ENCODE results near the gene FBXL16.
A peak's percentile ranks its signal among the peaks of the same experiment; 100 is the strongest.

Gene FBXL16

GRCh38 chr16:671353-672131 is 34.1 kb downstream of the FBXL16 start:
- Histone ChIP-seq H3K9me3 (ENCODE audit: control insufficient read depth, insufficient read depth, low read depth, low read length) (no peaks in the 10 kb centered on the region), H3K4me3 (ENCODE audit: low read depth, low read length) (no peak overlapping the region), H3K27me3 (ENCODE audit: control insufficient read depth, insufficient read depth, low read length) (no peaks in the 10 kb centered on the region), H3K36me3 (ENCODE audit: control insufficient read depth, insufficient read depth, low read length) (peaks cover 54% of the 10 kb centered on the region), H3K4me1 (ENCODE audit: control insufficient read depth, insufficient read depth, low read length) (peaks cover 19% of the 10 kb centered on the region), H3K27ac (ENCODE audit: low read depth, low read length) (no peak overlapping the region), H3K9ac (ENCODE audit: low read length) (no peak overlapping the region)

GRCh38 chr16:670485-671352 is 34.9 kb downstream of the FBXL16 start:
- H3K4me3 ChIP-seq (ENCODE audit: low read depth, low read length), result no peak overlapping the region
- peaks cover 18% of the 10 kb centered on the region for H3K4me1 ChIP-seq (ENCODE audit: control insufficient read depth, insufficient read depth, low read length)
- H3K9me3 ChIP-seq (ENCODE audit: control insufficient read depth, insufficient read depth, low read depth, low read length), result no peaks in the 10 kb centered on the region
- H3K36me3 ChIP-seq (ENCODE audit: control insufficient read depth, insufficient read depth, low read length), result peaks cover 54% of the 10 kb centered on the region
- no peaks in the 10 kb centered on the region for H3K27me3 ChIP-seq (ENCODE audit: control insufficient read depth, insufficient read depth, low read length)
- no peak overlapping the region for H3K9ac ChIP-seq (ENCODE audit: low read length)
- no peak overlapping the region for H3K27ac ChIP-seq (ENCODE audit: low read depth, low read length)

- Histone ChIP-seq H3K36me3 (ENCODE audit: control insufficient read depth, insufficient read depth, low read length) (peaks cover 54% of the 10 kb centered on the region), H3K9ac (ENCODE audit: low read length) (no peak overlapping the region), H3K4me3 (ENCODE audit: low read depth, low read length) (no peak overlapping the region), H3K27me3 (ENCODE audit: control insufficient read depth, insufficient read depth, low read length) (no peaks in the 10 kb centered on the region), H3K4me1 (ENCODE audit: control insufficient read depth, insufficient read depth, low read length) (peaks cover 11% of the 10 kb centered on the region), H3K27ac (ENCODE audit: low read depth, low read length) (no peak overlapping the region), H3K9me3 (ENCODE audit: control insufficient read depth, insufficient read depth, low read depth, low read length) (no peaks in the 10 kb centered on the region)
These were observed 35.9 kb downstream of the FBXL16 start for GRCh38 chr16:669666-670065.

- peak overlapping the region; percentile 89 for H3K4me3 ChIP-seq (ENCODE audit: low read depth, low read length)
- H3K27me3 ChIP-seq (ENCODE audit: control insufficient read depth, insufficient read depth, low read length), result no peaks in the 10 kb centered on the region
- peaks cover 5% of the 10 kb centered on the region; the same call in 1 of the 2 replicates for H3K4me1 ChIP-seq (ENCODE audit: control insufficient read depth, insufficient read depth, low read length)
- no peaks in the 10 kb centered on the region for H3K9me3 ChIP-seq (ENCODE audit: control insufficient read depth, insufficient read depth, low read depth, low read length)
- H3K36me3 ChIP-seq (ENCODE audit: control insufficient read depth, insufficient read depth, low read length), result peaks cover 47% of the 10 kb centered on the region
- peak overlapping the region; percentile 75 for H3K9ac ChIP-seq (ENCODE audit: low read length)
- H3K27ac ChIP-seq (ENCODE audit: low read depth, low read length), result peak overlapping the region; percentile 79; the same call in 1 of the 2 replicates
These were observed 37.0 kb downstream of the FBXL16 start for GRCh38 chr16:668519-669171.

GRCh38 chr16:667780-668518 is 37.7 kb downstream of the FBXL16 start, which contains the start of gene RHOT2:
RHOT2 (plus strand) TSS chr16:668132; CDS start chr16:668200, 68 bp downstream.
- peaks cover 41% of the 10 kb centered on the region for H3K36me3 ChIP-seq (ENCODE audit: control insufficient read depth, insufficient read depth, low read length)

GRCh38 chr16:667113-667779 is 38.4 kb downstream of the FBXL16 start:
- Histone ChIP-seq H3K9me3 (ENCODE audit: control insufficient read depth, insufficient read depth, low read depth, low read length) (no peaks in the 10 kb centered on the region), H3K9ac (ENCODE audit: low read length) (no peak overlapping the region), H3K4me3 (ENCODE audit: low read depth, low read length) (peak overlapping the region; percentile 13), H3K27me3 (ENCODE audit: control insufficient read depth, insufficient read depth, low read length) (no peaks in the 10 kb centered on the region), H3K4me1 (ENCODE audit: control insufficient read depth, insufficient read depth, low read length) (peaks cover 5% of the 10 kb centered on the region; the same call in 1 of the 2 replicates), H3K36me3 (ENCODE audit: control insufficient read depth, insufficient read depth, low read length) (peaks cover 37% of the 10 kb centered on the region), H3K27ac (ENCODE audit: low read depth, low read length) (no peak overlapping the region)

More at GRCh38 chr16:667780-668518, 37.7 kb downstream of the FBXL16 start, which contains the start of gene RHOT2:
- peaks cover 5% of the 10 kb centered on the region; the same call in 1 of the 2 replicates for H3K4me1 ChIP-seq (ENCODE audit: control insufficient read depth, insufficient read depth, low read length)
- H3K4me3 ChIP-seq (ENCODE audit: low read depth, low read length), result peak within 1 kb of the TSS; percentile 89
- peak within 1 kb of the TSS; percentile 79; the same call in 1 of the 2 replicates for H3K27ac ChIP-seq (ENCODE audit: low read depth, low read length)
- no peaks in the 10 kb centered on the region for H3K27me3 ChIP-seq (ENCODE audit: control insufficient read depth, insufficient read depth, low read length)
- H3K9me3 ChIP-seq (ENCODE audit: control insufficient read depth, insufficient read depth, low read depth, low read length), result no peaks in the 10 kb centered on the region
- peak within 1 kb of the TSS; percentile 75 for H3K9ac ChIP-seq (ENCODE audit: low read length)

- H3K9me3 ChIP-seq (ENCODE audit: control insufficient read depth, insufficient read depth, low read depth, low read length), result no peaks in the 10 kb centered on the region
- H3K4me3 ChIP-seq (ENCODE audit: low read depth, low read length), result no peak overlapping the region
- no peak overlapping the region for H3K9ac ChIP-seq (ENCODE audit: low read length)
- peaks cover 30% of the 10 kb centered on the region for H3K36me3 ChIP-seq (ENCODE audit: control insufficient read depth, insufficient read depth, low read length)
- no peak overlapping the region for H3K27ac ChIP-seq (ENCODE audit: low read depth, low read length)
- H3K4me1 ChIP-seq (ENCODE audit: control insufficient read depth, insufficient read depth, low read length), result peaks cover 6% of the 10 kb centered on the region; the same call in 1 of the 2 replicates
- no peaks in the 10 kb centered on the region for H3K27me3 ChIP-seq (ENCODE audit: control insufficient read depth, insufficient read depth, low read length)
These were observed 39.0 kb downstream of the FBXL16 start for GRCh38 chr16:666572-666971.

GRCh38 chr16:662597-662996 is 43.0 kb downstream of the FBXL16 start:
- Histone ChIP-seq H3K4me1 (ENCODE audit: control insufficient read depth, insufficient read depth, low read length) (peaks cover 7% of the 10 kb centered on the region), H3K4me3 (ENCODE audit: low read depth, low read length) (no peak overlapping the region), H3K27me3 (ENCODE audit: control insufficient read depth, insufficient read depth, low read length) (no peaks in the 10 kb centered on the region), H3K36me3 (ENCODE audit: control insufficient read depth, insufficient read depth, low read length) (peaks cover 15% of the 10 kb centered on the region), H3K9me3 (ENCODE audit: control insufficient read depth, insufficient read depth, low read depth, low read length) (no peaks in the 10 kb centered on the region), H3K27ac (ENCODE audit: low read depth, low read length) (no peak overlapping the region), H3K9ac (ENCODE audit: low read length) (no peak overlapping the region)

GRCh38 chr16:662095-662494 is 43.5 kb downstream of the FBXL16 start:
- no peak overlapping the region for H3K4me3 ChIP-seq (ENCODE audit: low read depth, low read length)
- no peaks in the 10 kb centered on the region for H3K9me3 ChIP-seq (ENCODE audit: control insufficient read depth, insufficient read depth, low read depth, low read length)
- no peak overlapping the region for H3K9ac ChIP-seq (ENCODE audit: low read length)
- H3K4me1 ChIP-seq (ENCODE audit: control insufficient read depth, insufficient read depth, low read length), result peaks cover 7% of the 10 kb centered on the region
- H3K36me3 ChIP-seq (ENCODE audit: control insufficient read depth, insufficient read depth, low read length), result peaks cover 19% of the 10 kb centered on the region
- no peak overlapping the region for H3K27ac ChIP-seq (ENCODE audit: low read depth, low read length)
- no peaks in the 10 kb centered on the region for H3K27me3 ChIP-seq (ENCODE audit: control insufficient read depth, insufficient read depth, low read length)

All from HUES6 (cell line).